H7 (cell line): ENCODE measurements around the gene GPR152. TPM values are rescaled to one million over a fixed set of nuclear protein-coding genes. Genes with fewer than 3 reads are reported as not detected.
A peak's percentile ranks its signal among the peaks of the same experiment; 100 is the strongest.
"Not testable (repeated sequence)": the region's sequence is repeated elsewhere in the genome, so short reads cannot be mapped to it uniquely, and the experiment has no call there.

ENCODE experiments used
- DNase-seq: peaks from one replicate; pipeline ENCODE4 v3.0.0; 2012
- H3K27me3 ChIP-seq: 2 replicates; pipeline ENCODE4 v1.6.0; 2011; ENCODE audit warnings: mild to moderate bottlenecking, low read length; ENCODE audit not compliant: control insufficient read depth, insufficient read depth
- H3K36me3 ChIP-seq: replicated peaks from 2 replicates; pipeline ENCODE4 v1.5.1; 2011; ENCODE audit warnings: low read length; ENCODE audit not compliant: control insufficient read depth, insufficient read depth
- H3K4me3 ChIP-seq: 2 replicates; pipeline ENCODE4 v1.5.1; 2011; ENCODE audit warnings: low read depth, mild to moderate bottlenecking, control low read depth, low read length, moderate library complexity; ENCODE audit not compliant: insufficient read depth
- total RNA-seq: library from RNA; depleted of rRNA; stranded (reverse); fragments of >200 nt; shearing (Covaris generic); gene quantifications from 2 replicates; pipeline ENCODE4 v1.2.3, GENCODE V29; 2014

GPR152 gene
- total RNA-seq, 1 experiment from 2014 or later = not detected

DNA sequence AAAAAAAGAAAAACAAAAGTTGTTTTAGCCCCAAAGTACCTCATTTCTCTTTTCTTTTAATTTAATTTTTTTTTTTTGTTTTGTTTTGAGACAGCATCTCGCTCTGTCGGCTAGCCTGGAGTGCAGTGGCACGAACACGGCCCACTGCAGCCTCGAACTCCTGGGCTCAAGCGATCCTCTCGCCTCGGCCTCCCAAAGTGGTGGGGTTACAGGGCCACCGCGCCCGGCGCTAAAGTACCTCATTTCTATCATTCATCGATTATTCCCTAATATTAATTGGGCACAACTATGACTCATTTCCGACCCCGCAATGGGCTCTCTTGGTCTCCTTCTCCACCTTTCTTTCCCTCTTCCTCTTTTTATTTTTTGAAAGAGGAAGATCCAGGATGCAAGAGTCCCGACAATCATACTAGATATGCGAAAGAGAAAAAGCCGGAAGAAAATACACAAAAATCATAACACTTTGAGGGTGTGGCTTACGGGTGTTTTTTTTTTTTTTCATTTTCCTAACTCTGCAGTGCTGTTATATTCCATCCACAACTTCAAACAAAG is 29.8 kb upstream of the GPR152 start:
- Histone ChIP-seq H3K4me3 (peak overlapping the region; percentile 51), H3K27me3 (peaks cover 5% of the 10 kb centered on the region), H3K36me3 (no peaks in the 10 kb centered on the region)
- no peak for DNase-seq

DNA sequence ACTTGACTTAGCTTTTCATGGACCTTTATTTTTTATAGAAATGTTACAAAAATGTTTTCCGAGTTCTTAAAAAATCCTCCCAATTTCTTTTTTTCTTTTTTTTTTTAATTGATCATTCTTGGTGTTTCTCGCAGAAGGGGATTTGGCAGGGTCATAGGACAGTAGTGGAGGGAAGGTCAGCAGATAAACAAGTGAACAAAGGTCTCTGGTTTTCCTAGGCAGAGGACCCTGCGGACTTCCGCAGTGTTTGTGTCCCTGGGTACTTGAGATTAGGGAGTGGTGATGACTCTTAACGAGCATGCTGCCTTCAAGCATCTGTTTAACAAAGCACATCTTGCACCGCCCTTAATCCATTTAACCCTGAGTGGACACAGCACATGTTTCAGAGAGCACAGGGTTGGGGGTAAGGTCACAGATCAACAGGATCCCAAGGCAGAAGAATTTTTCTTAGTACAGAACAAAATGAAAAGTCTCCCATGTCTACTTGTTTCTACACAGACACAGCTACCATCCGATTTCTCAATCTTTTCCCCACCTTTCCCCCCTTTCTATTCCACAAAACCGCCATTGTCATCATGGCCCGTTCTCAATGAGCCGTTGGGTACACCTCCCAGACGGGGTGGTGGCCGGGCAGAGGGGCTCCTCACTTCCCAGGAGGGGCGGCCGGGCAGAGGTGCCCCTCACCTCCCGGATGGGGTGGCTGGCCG is 25.0 kb upstream of the GPR152 start:
- H3K36me3 ChIP-seq, H3K27me3 ChIP-seq, H3K4me3 ChIP-seq, DNase-seq: not testable (repeated sequence)

DNA sequence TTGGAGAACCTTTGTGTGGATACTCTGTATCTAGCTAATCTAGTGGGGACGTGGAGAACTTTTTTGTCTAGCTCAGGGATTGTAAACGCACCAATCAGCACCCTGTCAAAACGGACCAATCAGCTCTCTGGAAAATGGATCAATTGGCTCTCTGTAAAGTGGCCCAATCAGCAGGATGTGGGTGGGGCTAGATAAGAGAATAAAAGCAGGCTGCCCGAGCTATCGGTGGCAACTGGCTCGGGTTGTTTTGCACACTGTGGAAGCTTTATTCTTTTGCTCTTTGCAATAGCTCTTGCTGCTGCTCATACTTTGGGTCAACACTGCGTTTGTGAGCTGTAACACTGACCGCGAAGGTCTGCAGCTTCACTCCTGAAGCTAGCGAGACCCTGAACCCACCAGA is 24.2 kb upstream of the GPR152 start:
- H3K4me3 ChIP-seq, H3K36me3 ChIP-seq, H3K27me3 ChIP-seq, DNase-seq: not testable (repeated sequence)

DNA sequence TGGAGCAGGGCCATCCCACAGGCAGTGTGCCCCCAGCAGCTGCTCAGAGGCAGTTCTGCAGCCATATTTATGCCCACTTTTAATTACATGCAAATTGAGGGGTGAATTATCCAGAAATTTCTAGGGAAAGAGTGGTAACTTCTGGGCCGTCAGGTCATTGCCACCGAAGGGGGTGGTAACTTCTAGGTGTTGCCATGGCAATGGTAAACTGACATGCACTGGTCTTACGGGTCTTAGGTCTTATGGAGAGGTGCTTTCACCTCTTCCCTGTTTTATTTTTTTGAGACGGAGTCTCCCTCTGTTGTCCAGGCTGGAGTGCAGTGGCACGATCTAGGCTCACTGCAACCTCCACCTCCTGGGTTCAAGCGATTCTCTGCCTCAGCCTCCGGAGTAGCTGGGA is 20.4 kb upstream of the GPR152 start:
- DNase-seq = peak; percentile 51
- H3K36me3 ChIP-seq = no peaks in the 10 kb centered on the region

DNA sequence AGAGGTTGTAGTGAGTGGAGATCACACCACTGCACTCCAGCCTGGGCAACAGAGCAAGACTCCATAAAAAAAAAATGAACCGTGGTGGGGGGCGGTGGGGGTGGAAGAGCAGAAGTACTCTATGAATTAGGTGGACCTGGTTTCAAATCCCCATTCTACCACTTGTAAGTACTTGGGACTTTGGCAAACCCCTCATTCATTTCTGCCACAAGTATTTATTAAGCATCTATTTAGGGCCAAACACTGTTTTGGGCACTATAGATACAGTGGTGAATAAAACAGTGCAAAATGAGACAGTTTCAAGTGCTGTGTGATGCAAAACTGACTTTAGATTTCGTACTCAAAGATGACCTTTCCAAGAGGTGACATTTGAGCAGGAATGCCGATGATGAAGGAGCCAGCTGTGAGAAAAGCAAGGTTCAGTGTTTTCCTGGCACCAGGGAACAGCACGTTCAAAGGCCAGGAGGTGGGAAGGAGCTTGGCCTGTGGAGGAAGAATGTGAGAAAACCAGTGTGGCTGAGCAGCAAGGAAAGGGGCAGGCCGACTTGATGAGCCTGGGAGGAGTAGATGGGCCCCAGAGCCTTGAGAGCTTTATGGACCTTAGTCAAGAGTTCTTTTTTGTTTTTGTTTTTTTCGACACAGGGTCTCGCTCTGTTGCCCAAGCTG is 17.9 kb upstream of the GPR152 start:
- H3K36me3 ChIP-seq = no peaks in the 10 kb centered on the region
- no peak overlapping the region for H3K4me3 ChIP-seq
- no peaks in the 10 kb centered on the region for H3K27me3 ChIP-seq
- peak; percentile 16 for DNase-seq

More for the DNA sequence above, 20.4 kb upstream of the GPR152 start:
- no peak overlapping the region for H3K4me3 ChIP-seq
- no peaks in the 10 kb centered on the region for H3K27me3 ChIP-seq

DNA sequence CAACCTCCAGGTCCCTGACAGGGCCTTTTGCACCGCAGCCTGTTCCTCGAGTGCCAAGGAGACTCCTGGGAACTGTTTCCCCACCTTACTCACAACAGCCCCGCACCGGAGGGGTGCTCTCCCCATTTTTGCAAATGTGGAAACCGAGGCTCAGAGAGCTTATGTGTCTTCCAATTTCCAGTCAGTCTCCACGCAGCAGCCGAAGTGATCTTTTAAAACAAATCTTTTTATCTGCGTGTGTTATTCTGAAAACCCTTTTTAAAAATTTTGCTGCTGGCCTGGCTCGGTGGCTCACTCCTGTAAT is 16.9 kb upstream of the GPR152 start:
- DNase-seq = no peak
- Histone ChIP-seq H3K4me3 (peak overlapping the region; percentile 53), H3K36me3 (no peaks in the 10 kb centered on the region), H3K27me3 (no peaks in the 10 kb centered on the region)

DNA sequence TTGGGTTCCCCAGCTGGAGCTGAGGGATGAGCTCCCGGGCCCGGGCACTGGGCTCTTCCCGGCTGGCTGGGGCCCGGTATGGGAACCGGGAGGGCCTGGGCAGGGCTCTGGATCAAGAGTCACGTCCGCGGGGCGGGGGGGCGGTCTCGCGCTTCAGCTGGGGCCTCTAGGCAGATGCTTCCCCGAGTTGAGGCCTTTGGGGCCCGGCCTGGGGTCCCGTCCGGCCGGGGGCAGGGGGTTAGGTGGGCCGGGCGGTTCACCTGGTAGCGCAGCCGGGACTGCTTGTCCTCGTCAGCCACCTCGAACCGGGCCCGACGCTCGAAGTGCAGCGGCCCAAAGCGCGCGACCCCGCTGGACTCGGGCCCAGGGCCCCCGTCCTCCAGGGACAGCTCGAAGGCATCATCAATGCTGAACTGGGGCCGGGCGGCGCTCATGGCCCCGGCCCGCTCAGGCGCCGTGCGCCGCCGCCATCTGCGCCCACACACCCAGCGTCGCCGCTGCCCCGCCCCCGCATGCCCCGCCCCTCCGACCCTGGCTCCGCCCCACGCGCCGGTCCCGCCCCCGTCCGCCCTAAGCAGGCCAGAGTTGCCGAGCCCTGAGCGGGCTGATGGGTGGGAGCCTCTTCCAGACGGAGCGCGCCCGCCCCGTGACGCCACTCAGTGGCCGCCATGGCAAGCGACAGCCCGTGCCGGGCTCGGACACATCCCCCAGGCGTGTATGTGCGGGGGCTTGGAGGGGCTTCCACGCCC is 16.4 kb upstream of the GPR152 start, which contains the start of gene TMEM134:
Gene TMEM134 (minus strand): TSS at position 493 of the 749 bp plus-strand sequence. CDS start 59 bp downstream, at position 434.
- no peaks in the 10 kb centered on the region for H3K27me3 ChIP-seq
- no peaks in the 10 kb centered on the region for H3K36me3 ChIP-seq
- peak; percentile 99 for DNase-seq
- peak within 1 kb of the TSS; percentile 83 for H3K4me3 ChIP-seq

DNA sequence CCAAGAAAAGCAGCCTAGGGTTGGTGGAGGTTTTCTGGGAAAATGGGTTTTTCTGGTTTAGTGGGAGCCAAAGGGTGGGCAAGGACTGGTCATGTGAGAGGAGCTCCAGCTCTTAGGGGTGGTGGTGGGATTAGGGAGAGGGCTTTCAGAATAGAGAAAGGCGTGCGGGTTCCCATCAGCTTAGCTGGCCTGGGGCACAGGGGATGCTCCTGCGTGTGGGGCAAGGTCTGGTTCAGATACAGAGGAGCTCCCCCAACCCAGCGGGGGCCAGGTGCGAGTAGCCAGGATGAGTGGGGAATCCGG is 15.9 kb upstream of the GPR152 start:
- Histone ChIP-seq H3K4me3 (peak overlapping the region; percentile 83), H3K27me3 (no peaks in the 10 kb centered on the region), H3K36me3 (no peaks in the 10 kb centered on the region)
- no peak for DNase-seq

DNA sequence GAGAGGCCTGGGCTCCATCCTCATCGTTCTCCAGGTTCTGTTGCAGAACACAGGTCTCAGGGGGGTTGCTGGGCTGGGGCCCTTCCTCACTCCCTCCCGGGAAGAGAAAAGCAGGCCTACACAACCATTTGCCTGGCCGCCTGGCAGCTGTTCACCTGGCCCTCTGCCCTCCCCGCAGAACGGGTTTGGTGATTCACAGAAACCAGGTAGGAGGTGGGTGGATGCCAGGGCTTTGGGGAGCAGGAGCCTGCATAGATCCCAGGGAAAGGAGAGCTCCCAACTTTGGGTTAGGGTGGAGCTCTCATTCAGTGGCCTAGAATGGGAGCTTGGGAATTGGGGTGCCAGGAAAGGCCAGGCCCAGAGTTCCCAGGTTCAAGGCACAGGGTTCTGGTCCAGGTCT is 15.5 kb upstream of the GPR152 start:
- no peaks in the 10 kb centered on the region for H3K36me3 ChIP-seq
- peak overlapping the region; percentile 83 for H3K4me3 ChIP-seq
- no peaks in the 10 kb centered on the region for H3K27me3 ChIP-seq
- peak; percentile 61 for DNase-seq

DNA sequence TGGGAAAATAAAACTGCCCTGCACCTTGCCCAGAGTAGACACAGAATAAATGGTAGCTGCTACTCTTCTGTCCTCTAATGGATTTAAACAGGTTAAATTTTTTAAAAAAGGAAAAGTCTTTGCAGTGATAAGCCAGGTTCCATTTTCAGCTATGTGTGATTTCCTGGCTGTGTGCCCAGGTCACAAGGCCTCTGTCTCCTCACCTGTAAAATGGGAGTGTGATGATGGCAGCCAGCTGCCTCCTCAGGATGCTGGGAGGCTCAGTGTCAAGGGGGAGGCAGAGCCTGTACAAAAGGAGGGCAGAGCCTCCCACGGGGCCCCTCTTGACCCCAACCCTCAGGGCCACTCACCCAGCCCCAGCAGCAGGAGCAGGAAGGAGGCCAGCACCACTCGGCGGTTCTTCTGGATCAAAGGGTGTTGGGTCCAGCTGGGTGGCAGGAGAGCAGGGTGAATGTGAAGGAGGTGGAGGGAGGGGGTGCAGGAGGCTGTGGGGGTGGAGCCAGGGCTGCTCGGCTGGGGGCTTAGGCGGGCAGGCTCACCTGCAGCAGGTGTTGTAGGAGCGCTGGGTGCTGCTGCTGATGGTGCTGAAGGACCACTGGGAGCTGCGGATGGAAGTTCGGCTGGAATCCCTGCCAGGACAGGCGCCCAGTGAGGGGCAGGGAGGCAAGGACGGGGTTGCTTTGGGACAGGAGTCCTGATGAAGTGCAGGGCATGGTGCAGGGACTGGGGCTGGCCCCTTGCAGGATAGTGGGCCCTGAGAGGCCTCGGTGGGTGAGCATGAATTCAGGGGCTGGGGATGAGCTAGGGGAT is 14.6 kb upstream of the GPR152 start:
- Histone ChIP-seq H3K4me3 (no peak overlapping the region), H3K27me3 (no peaks in the 10 kb centered on the region), H3K36me3 (no peaks in the 10 kb centered on the region)
- DNase-seq = peak; percentile 61

DNA sequence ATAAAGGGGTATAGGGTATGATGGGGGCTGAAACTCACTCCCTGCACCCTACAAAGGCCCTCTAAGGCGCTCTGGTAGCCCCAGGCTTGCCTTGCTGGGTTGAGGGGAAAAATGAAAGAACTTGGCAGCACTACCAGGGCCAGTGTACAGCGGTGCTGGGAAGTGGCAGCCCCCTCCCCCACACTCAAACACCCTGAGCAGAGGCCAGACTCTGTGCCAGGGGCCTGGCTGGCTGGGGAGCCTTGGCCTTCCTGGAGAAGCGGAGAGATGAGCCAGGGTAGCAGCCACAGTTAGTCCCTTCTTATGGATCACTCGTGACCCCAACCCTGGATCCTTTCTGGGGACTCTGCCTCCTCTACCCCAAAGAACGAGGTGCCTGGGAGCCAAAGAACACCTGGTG is 13.8 kb upstream of the GPR152 start:
- peak; percentile 30 for DNase-seq
- H3K36me3 ChIP-seq = no peaks in the 10 kb centered on the region
- H3K4me3 ChIP-seq = no peak overlapping the region
- no peaks in the 10 kb centered on the region for H3K27me3 ChIP-seq

DNA sequence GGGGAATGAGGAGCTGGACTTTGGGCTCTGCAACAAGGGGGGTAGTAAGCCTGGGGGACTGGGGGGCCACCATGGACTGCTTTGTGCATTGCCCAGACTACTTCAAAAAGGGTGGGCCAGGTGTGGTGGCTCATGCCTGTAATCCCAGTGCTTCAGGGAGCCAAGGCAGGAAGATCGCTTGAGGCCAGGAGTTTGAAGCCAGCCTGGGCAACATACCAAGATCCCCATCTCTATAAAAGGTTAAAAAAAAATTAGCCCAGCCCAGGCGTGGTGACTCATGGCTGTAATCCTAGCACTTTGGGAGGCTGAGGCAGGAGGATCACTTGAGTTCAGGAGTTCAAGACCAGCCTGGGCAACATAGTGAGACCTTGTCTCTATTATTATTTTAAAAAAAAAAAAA is 13.0 kb upstream of the GPR152 start:
- H3K27me3 ChIP-seq, DNase-seq: not testable (repeated sequence)
- H3K4me3 ChIP-seq = peak overlapping the region; percentile 80

DNA sequence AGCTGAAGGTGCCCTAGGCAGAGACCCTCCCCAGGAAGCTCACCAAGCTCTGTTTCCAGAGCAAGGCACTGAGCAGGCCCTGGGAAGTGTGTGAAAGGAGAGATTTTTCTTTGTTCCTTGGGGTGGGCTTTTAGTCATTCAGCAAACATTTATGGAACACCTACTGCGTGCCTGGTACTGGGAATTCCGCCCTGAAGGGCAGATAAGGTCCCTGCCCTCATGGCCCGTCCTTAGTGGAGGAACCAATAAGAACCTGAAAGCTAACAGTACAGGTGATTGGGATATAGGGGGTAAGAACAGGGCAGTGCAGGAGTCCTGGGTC is 12.6 kb upstream of the GPR152 start:
- Histone ChIP-seq H3K36me3 (no peaks in the 10 kb centered on the region), H3K4me3 (peak overlapping the region; percentile 80), H3K27me3 (no peaks in the 10 kb centered on the region)
- no peak for DNase-seq

More for the DNA sequence above, 13.0 kb upstream of the GPR152 start:
- H3K36me3 ChIP-seq = not testable (repeated sequence)

DNA sequence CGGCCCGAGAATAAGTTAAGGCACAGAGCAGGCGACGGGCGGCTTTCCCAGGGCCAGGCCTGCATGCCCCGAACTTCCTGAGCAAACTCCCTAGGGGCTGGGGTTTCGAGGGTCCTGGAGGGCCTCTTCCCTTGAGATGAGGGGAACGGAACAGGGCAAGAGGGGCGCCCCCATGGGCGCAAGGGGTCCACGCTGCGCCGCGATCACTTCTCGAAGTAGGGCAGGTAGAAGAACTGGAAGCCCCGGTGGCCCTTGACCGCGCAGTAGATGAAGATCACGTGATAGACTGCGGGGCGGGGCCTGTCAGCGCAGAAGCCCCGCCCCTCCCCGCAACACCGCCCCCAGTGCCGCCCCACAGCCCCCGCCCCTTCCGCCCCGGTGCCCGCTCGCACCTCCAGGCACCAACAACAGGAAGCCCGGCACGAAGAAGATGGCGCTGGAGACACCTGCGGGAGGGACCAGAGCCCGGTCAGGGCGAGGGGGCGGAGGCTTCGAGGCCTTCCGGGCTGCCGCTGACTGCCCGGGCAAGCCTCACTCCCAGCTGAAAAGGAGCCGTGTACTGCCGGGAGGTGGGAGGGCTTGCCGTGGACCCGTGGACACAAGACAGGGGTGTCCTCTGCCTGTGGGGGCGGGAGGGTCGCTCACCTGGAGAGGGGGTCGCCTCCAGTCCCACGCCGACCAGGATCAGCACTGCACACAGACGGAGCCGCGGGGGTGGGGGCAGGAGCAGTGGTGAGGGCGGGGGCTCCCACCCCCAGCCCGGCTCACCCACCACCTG is 12.1 kb upstream of the GPR152 start:
- Histone ChIP-seq H3K36me3 (no peaks in the 10 kb centered on the region), H3K27me3 (no peaks in the 10 kb centered on the region), H3K4me3 (peak overlapping the region; percentile 80)
- DNase-seq = peak; percentile 99
